ENCODE results near the gene TBCCD1. TPM values are rescaled to one million over a fixed set of nuclear protein-coding genes. Genes with fewer than 3 reads are reported as not detected.

Gene TBCCD1
- total RNA-seq, 4 donors from 2014 or later: 16.6 to 19.8 (median 17.6) TPM

DNA sequence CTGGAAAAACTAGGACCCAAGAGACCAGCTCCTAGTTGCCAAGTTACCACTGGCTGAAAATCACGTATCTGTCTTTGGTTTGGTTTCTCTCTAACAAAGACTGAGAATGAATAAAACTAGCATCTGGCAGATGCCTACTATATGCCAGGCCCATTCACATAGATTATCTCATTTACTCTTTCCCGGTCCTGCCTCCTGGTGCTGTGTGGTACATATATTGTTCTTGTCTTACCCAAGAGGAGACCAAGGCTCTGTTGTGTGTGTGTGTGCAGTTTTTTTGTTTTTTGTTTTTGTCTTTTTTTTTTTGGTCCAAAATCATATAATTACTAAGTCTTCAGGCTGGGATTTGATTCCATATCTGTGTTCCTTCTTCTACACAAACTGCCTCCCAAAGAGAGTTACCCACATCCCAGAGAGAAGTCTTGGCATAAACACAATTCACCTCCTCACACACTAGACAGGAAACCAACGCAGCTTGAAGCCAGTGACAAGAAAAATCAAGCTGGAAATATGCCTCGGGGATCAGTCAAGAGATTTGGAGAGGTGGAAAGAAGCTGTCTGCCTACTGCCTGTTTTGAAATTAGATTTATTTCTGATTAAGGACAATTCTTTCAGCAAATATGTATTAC, 46.6 kb upstream of the TBCCD1 start:
- Histone ChIP-seq H3K36me3 (no peaks in the 10 kb centered on the region), H3K9me3 (no peaks in the 10 kb centered on the region), H3K27ac (no peak overlapping the region), H3K27me3 (peaks cover 26% of the 10 kb centered on the region), H3K4me3 (no peak overlapping the region), H3K4me1 (peaks cover 20% of the 10 kb centered on the region)
- DNase-seq (ENCODE audit: low spot score in 2 of 2): no peak
- WGBS: 47% methylated on average over 4 of the region's 4 CpGs
- TF ChIP-seq POLR2A (IDR thresholded peaks at IDR 0.05) (no peak), CTCF (IDR thresholded peaks at IDR 0.05) (no peak), POLR2AphosphoS5 (IDR thresholded peaks at IDR 0.05) (no peak), EP300 (IDR thresholded peaks at IDR 0.05) (no peak)

DNA sequence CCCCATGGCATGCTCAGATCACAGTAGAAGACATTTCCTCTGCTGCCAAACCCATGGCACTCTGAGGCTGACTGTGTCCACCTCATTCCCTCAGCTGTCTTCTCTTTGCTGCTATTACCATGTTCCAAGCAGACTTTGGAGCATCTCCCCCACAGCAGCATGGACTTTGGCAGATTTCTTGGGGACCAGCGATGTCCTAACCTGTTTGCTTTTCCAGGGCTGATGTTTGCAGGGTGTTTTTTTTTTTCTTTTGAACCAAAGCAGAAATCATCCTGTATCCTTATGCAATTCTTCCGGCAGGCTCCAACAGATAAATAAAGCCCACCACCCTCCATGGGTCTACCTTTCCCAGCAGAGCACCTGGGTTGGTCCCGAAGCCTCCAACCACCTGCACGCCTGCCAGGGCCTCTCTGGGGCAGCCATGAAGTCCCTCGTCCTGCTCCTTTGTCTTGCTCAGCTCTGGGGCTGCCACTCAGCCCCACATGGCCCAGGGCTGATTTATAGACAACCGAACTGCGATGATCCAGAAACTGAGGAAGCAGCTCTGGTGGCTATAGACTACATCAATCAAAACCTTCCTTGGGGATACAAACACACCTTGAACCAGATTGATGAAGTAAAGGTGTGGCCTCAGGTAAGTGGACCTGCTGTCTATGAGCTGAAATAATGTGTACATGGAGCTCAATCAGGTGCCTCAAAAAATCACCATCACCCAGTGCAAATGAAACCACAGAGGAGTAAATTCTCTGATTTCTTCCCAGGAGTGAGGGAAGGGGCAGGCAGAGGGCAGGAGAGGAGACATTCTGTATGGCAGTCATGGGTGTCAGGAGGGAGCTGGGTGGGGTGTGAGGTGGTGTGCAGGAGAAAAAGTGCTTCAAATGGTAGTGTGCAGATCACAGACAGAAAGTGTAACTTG, 45.8 kb upstream of the TBCCD1 start, which contains the start of gene AHSG:
Gene AHSG (plus strand): TSS at position 340 of the 916 bp plus-strand sequence. CDS start 82 bp downstream, at position 422.
- Histone ChIP-seq H3K4me3 (no peak within 1 kb of the TSS), H3K27ac (no peak within 1 kb of the TSS), H3K4me1 (peaks cover 18% of the 10 kb centered on the region), H3K9me3 (no peaks in the 10 kb centered on the region), H3K27me3 (peaks cover 22% of the 10 kb centered on the region), H3K36me3 (no peaks in the 10 kb centered on the region)
- no peak for DNase-seq (ENCODE audit: low spot score in 2 of 2)
- 74% methylated on average over 7 of the region's 7 CpGs for WGBS
- TF ChIP-seq EP300 (IDR thresholded peaks at IDR 0.05): no peak
- TF ChIP-seq POLR2AphosphoS5 (IDR thresholded peaks at IDR 0.05): no peak
- no peak for TF ChIP-seq CTCF (IDR thresholded peaks at IDR 0.05)
- TF ChIP-seq POLR2A (IDR thresholded peaks at IDR 0.05): no peak

GRCh38 chr3:186612065-186612464, 44.9 kb upstream of the TBCCD1 start:
- Histone ChIP-seq H3K9me3 (no peaks in the 10 kb centered on the region), H3K27me3 (peaks cover 14% of the 10 kb centered on the region), H3K4me1 (peaks cover 9% of the 10 kb centered on the region), H3K4me3 (no peak overlapping the region), H3K36me3 (no peaks in the 10 kb centered on the region), H3K27ac (no peak overlapping the region)
- no peak for DNase-seq (ENCODE audit: low spot score in 2 of 2)
- 60% methylated on average over 5 of the region's 5 CpGs for WGBS
- TF ChIP-seq POLR2AphosphoS5 (IDR thresholded peaks at IDR 0.05) (no peak), EP300 (IDR thresholded peaks at IDR 0.05) (no peak), POLR2A (IDR thresholded peaks at IDR 0.05) (no peak), CTCF (IDR thresholded peaks at IDR 0.05) (no peak)

DNA sequence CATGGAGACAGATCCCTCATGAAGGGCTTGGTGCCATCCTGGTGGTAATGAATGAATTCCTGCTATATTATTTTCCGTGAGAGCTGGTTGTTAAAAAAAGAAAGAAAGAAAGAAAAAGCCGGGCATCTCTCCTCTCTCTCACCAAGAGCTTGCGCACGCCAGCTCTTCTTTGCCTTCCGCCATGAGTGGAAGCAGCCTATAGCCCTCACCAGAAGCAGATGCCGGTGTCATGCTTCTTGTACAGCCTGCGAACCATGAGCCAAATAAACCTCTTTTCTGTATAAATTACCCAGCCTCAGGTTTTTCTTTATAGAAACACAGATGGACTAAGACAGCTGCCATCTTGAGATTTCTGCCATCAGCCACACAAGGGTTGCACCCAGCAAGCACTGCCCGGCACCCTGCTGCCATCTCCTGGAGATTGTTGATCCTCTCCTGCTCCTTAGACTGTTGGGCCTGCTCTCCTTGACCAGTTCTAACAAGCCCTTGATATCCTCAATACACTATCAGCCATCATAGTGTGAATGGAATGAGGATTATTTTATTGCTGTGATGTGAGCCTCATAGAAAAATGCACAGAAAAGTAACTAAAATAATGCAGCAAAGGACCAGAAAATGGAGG, 42.2 kb upstream of the TBCCD1 start:
- H3K4me1 ChIP-seq: no peaks in the 10 kb centered on the region

More for the DNA sequence above, 42.2 kb upstream of the TBCCD1 start:
- Histone ChIP-seq H3K4me3 (no peak overlapping the region), H3K27ac (no peak overlapping the region), H3K36me3 (no peaks in the 10 kb centered on the region), H3K27me3 (peaks cover 3% of the 10 kb centered on the region), H3K9me3 (no peaks in the 10 kb centered on the region)
- DNase-seq (ENCODE audit: low spot score in 2 of 2): no peak
- WGBS: 88% methylated on average over 8 of the region's 8 CpGs
- TF ChIP-seq EP300 (IDR thresholded peaks at IDR 0.05) (no peak), POLR2AphosphoS5 (IDR thresholded peaks at IDR 0.05) (no peak), POLR2A (IDR thresholded peaks at IDR 0.05) (no peak), CTCF (IDR thresholded peaks at IDR 0.05) (no peak)
